ENCODE measurements around the gene SYT14.
A peak's percentile ranks its signal among the peaks of the same experiment; 100 is the strongest.
"Not testable (repeated sequence)": the region's sequence is repeated elsewhere in the genome, so short reads cannot be mapped to it uniquely, and the experiment has no call there.

The SYT14 gene

DNA sequence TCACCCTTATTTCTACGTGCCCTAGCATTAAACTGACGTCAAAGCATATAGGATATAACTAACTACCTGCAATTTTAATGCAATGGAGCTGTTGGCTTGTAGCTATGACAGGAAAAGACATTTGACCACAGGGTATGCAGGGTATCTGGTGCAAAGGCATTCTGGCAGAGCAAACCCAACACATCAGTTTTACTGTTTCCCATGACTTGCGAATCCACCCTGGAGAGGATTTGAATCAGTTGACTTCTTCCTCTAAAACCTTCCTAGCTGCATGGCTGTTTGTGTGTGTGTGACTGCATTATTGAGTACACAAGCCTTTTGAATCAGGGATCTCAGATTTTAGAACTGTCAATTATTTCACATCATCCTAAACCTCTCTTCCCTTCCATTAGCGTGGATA lies 41.7 kb upstream of the SYT14 start:
- TF ChIP-seq ZFP3 (CRISPR knock-in tag; IDR thresholded peaks at IDR 0.05) (no peak), ARNTL (CRISPR knock-in tag; IDR thresholded peaks at IDR 0.05; ENCODE audit: borderline replicate concordance, low read depth) (no peak), PATZ1 (CRISPR knock-in tag; IDR thresholded peaks at IDR 0.05; ENCODE audit: borderline replicate concordance) (no peak), GLIS3 (CRISPR knock-in tag; IDR thresholded peaks at IDR 0.05) (no peak), ISL1 (CRISPR knock-in tag; IDR thresholded peaks at IDR 0.05) (no peak), ZNF70 (CRISPR knock-in tag; IDR thresholded peaks at IDR 0.05) (no peak), RARB (CRISPR knock-in tag; IDR thresholded peaks at IDR 0.05) (no peak), ZC3H10 (CRISPR knock-in tag; IDR thresholded peaks at IDR 0.05) (no peak), ZNF8 (CRISPR knock-in tag; IDR thresholded peaks at IDR 0.05) (no peak), PPARA (CRISPR knock-in tag; IDR thresholded peaks at IDR 0.05; ENCODE audit: borderline replicate concordance) (no peak), CSRNP3 (CRISPR knock-in tag; IDR thresholded peaks at IDR 0.05) (no peak), OSR1 (CRISPR knock-in tag; IDR thresholded peaks at IDR 0.05) (no peak), CSDC2 (CRISPR knock-in tag; IDR thresholded peaks at IDR 0.05) (no peak), ZNF565 (CRISPR knock-in tag; conservative IDR thresholded peaks at IDR 0.05; ENCODE audit: low read depth) (no peak), ZFP30 (CRISPR knock-in tag; IDR thresholded peaks at IDR 0.05) (no peak), BACH2 (CRISPR knock-in tag; IDR thresholded peaks at IDR 0.05; ENCODE audit: borderline replicate concordance) (no peak), TCF4 (CRISPR knock-in tag; IDR thresholded peaks at IDR 0.05; ENCODE audit: borderline replicate concordance) (no peak), TOX (CRISPR knock-in tag; IDR thresholded peaks at IDR 0.05; ENCODE audit: borderline replicate concordance) (no peak)
- TF ChIP-seq, protein P1, sequence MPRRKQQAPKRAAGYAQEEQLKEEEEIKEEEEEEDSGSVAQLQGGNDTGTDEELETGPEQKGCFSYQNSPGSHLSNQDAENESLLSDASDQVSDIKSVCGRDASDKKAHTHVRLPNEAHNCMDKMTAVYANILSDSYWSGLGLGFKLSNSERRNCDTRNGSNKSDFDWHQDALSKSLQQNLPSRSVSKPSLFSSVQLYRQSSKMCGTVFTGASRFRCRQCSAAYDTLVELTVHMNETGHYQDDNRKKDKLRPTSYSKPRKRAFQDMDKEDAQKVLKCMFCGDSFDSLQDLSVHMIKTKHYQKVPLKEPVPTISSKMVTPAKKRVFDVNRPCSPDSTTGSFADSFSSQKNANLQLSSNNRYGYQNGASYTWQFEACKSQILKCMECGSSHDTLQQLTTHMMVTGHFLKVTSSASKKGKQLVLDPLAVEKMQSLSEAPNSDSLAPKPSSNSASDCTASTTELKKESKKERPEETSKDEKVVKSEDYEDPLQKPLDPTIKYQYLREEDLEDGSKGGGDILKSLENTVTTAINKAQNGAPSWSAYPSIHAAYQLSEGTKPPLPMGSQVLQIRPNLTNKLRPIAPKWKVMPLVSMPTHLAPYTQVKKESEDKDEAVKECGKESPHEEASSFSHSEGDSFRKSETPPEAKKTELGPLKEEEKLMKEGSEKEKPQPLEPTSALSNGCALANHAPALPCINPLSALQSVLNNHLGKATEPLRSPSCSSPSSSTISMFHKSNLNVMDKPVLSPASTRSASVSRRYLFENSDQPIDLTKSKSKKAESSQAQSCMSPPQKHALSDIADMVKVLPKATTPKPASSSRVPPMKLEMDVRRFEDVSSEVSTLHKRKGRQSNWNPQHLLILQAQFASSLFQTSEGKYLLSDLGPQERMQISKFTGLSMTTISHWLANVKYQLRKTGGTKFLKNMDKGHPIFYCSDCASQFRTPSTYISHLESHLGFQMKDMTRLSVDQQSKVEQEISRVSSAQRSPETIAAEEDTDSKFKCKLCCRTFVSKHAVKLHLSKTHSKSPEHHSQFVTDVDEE (CRISPR knock-in tag; IDR thresholded peaks at IDR 0.05) = no peak
- TF ChIP-seq, protein P2, sequence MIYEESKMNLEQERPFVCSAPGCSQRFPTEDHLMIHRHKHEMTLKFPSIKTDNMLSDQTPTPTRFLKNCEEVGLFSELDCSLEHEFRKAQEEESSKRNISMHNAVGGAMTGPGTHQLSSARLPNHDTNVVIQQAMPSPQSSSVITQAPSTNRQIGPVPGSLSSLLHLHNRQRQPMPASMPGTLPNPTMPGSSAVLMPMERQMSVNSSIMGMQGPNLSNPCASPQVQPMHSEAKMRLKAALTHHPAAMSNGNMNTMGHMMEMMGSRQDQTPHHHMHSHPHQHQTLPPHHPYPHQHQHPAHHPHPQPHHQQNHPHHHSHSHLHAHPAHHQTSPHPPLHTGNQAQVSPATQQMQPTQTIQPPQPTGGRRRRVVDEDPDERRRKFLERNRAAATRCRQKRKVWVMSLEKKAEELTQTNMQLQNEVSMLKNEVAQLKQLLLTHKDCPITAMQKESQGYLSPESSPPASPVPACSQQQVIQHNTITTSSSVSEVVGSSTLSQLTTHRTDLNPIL (CRISPR knock-in tag; IDR thresholded peaks at IDR 0.05; ENCODE audit: low read depth) = no peak
- ATAC-seq = no peak

- not testable (repeated sequence) for ATAC-seq
These were observed 39.7 kb upstream of the SYT14 start for GRCh38 chr1:209898271-209898670.

- ATAC-seq = not testable (repeated sequence)
These were observed 39.2 kb upstream of the SYT14 start for GRCh38 chr1:209898851-209899250.

GRCh38 chr1:209899948-209900347 lies 38.1 kb upstream of the SYT14 start:
- peak; percentile 59 for ATAC-seq
- TF ChIP-seq ZNF70 (CRISPR knock-in tag; IDR thresholded peaks at IDR 0.05) = no peak
- no peak for TF ChIP-seq ISL1 (CRISPR knock-in tag; IDR thresholded peaks at IDR 0.05)
- TF ChIP-seq ZC3H10 (CRISPR knock-in tag; IDR thresholded peaks at IDR 0.05) = no peak

GRCh38 chr1:209900734-209901133 lies 37.3 kb upstream of the SYT14 start:
- peak; percentile 87 for ATAC-seq
- TF ChIP-seq ZNF565 (CRISPR knock-in tag; conservative IDR thresholded peaks at IDR 0.05; ENCODE audit: low read depth) (no peak), ESRRG (CRISPR knock-in tag; IDR thresholded peaks at IDR 0.05) (no peak), ZC3H10 (CRISPR knock-in tag; IDR thresholded peaks at IDR 0.05) (no peak), ZNF8 (CRISPR knock-in tag; IDR thresholded peaks at IDR 0.05) (no peak), PATZ1 (CRISPR knock-in tag; IDR thresholded peaks at IDR 0.05; ENCODE audit: borderline replicate concordance) (no peak)
- TF ChIP-seq, protein P1 (CRISPR knock-in tag; IDR thresholded peaks at IDR 0.05) = no peak

All from SK-N-SH treated with all-trans-retinoic acid at 6 μM for 48 hours (cell line).